GM19468 (cell line): ENCODE data around the gene ACOX3.
A peak's percentile ranks its signal among the peaks of the same experiment; 100 is the strongest.
"Not testable (repeated sequence)": the region's sequence is repeated elsewhere in the genome, so short reads cannot be mapped to it uniquely, and the experiment has no call there.

Experiments
- ATAC-seq: cut with Tn5 transposase; IDR thresholded peaks from one replicate; pipeline ENCODE4 v1.9.1; 2021; ENCODE audit warnings: mild to moderate bottlenecking, moderate library complexity, moderate number of reproducible peaks; ENCODE audit not compliant: unreplicated experiment; ENCODE audit errors: extremely low read depth

The ACOX3 gene

GRCh38 chr4:8440492-8441311, at the start of gene ACOX3, which contains the start of gene TRMT44:
TSS of gene ACOX3 (minus strand) at chr4:8440723. CDS start at chr4:8416521, 24,202 bp downstream.
TSS of gene TRMT44 (plus strand) at chr4:8440777. CDS start at chr4:8440823, 46 bp downstream.
- peak; percentile 59 for ATAC-seq

- no peak for ATAC-seq
These were observed 48.4 kb upstream of the ACOX3 start for GRCh38 chr4:8488791-8489369.

- ATAC-seq: not testable (repeated sequence)
These were observed 46.1 kb upstream of the ACOX3 start for GRCh38 chr4:8486643-8487042.

- no peak for ATAC-seq
These were observed 39.7 kb upstream of the ACOX3 start for GRCh38 chr4:8480221-8480620.

GRCh38 chr4:8478801-8479744, 38.5 kb upstream of the ACOX3 start:
- ATAC-seq: no peak

- ATAC-seq: no peak
These were observed 37.8 kb upstream of the ACOX3 start for GRCh38 chr4:8478371-8478770.

- ATAC-seq: no peak
These were observed 37.2 kb upstream of the ACOX3 start for GRCh38 chr4:8477676-8478075.

GRCh38 chr4:8477095-8477635, 36.6 kb upstream of the ACOX3 start:
- ATAC-seq: no peak

- ATAC-seq: no peak
These were observed 35.4 kb upstream of the ACOX3 start for GRCh38 chr4:8475751-8476575.

- ATAC-seq: no peak
These were observed 34.3 kb upstream of the ACOX3 start for GRCh38 chr4:8474856-8475255.

- ATAC-seq: no peak
These were observed 33.5 kb upstream of the ACOX3 start for GRCh38 chr4:8473920-8474590.

- ATAC-seq: no peak
These were observed 32.8 kb upstream of the ACOX3 start for GRCh38 chr4:8473198-8473919.

GRCh38 chr4:8472689-8473197, 32.2 kb upstream of the ACOX3 start:
- ATAC-seq: no peak

- ATAC-seq: no peak
These were observed 31.7 kb upstream of the ACOX3 start for GRCh38 chr4:8472158-8472688.

- no peak for ATAC-seq
These were observed 30.8 kb upstream of the ACOX3 start for GRCh38 chr4:8471211-8471875.

- ATAC-seq: no peak
These were observed 30.0 kb upstream of the ACOX3 start for GRCh38 chr4:8470451-8471024.

- no peak for ATAC-seq
These were observed 29.0 kb upstream of the ACOX3 start for GRCh38 chr4:8469550-8469949.
